GM04503 (cell line): Measurements from ENCODE around the gene SEPTIN7.

Experiments used
- DNase-seq: peaks from one replicate; pipeline ENCODE4 v3.0.0-alpha.2; 2012; ENCODE audit warnings: low read depth

Gene SEPTIN7

GRCh38 chr7:35839860-35840854, 39.3 kb downstream of the SEPTIN7 start:
- DNase-seq, result peak; percentile 69

DNA sequence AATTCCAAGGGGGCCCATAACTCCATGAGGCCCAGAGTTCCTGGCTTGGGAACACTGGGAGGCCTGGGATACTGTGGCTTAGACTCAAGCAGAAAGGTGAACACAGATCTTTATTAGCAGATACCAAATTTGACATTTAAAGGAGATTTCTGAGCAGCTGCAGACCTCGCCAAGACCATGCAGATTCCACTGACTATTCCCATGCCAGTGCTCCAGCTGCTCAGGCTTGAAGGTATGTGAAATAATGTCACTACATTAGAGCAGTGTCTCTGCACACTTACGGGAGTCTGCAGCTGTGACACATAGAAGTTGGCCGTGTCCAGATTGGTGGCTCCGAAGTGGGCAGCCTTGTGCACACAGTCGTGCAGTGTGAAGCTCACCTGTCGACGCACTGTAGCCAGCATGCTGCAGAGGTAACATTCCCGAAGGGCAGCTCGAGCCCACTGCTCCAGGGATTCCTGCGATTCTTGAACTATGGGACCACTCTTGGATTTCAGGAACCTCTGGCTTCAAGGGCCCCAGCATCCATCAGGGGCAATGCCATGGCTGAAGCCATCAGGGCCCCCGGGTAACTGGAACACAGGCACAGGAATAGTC, 46.1 kb downstream of the SEPTIN7 start:
- no peak for DNase-seq

DNA sequence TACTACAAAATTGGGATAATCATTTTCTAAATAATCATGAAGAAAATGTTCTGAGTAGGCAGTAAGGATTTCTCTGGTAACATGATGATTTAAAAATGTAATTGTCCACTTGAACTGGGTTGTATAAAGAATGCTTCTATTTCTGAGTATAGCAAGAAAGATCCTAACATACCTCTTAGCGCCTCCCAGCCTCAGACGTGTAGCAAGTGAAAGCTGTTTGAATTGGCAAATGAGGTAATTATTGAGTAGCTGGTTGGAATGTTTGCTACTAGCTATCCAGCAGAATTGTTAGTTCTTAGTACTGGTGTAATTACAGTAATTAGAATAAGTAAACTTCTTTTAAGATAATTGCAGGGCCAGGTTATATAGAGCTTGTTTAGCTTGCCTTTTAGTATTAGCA, 47.9 kb downstream of the SEPTIN7 start:
- DNase-seq, result no peak

GRCh38 chr7:35849158-35849831, 48.4 kb downstream of the SEPTIN7 start:
- no peak for DNase-seq

- DNase-seq, result no peak
Observed at GRCh38 chr7:35849954-35850353, 49.1 kb downstream of the SEPTIN7 start.
